ENCODE results near the gene MYO5A.

- TF ChIP-seq ZFP3 (CRISPR knock-in tag; IDR thresholded peaks at IDR 0.05) (no peak), RARB (CRISPR knock-in tag; IDR thresholded peaks at IDR 0.05) (no peak), CREB5 (CRISPR knock-in tag; IDR thresholded peaks at IDR 0.05; ENCODE audit: low read depth) (no peak), PATZ1 (CRISPR knock-in tag; IDR thresholded peaks at IDR 0.05; ENCODE audit: borderline replicate concordance) (no peak), BACH2 (CRISPR knock-in tag; IDR thresholded peaks at IDR 0.05; ENCODE audit: borderline replicate concordance) (no peak), TCF4 (CRISPR knock-in tag; IDR thresholded peaks at IDR 0.05; ENCODE audit: borderline replicate concordance) (no peak)
Observed at GRCh38 chr15:52334491-52335160, 194.1 kb downstream of the MYO5A start.
